SU-DHL-6 (cell line): Measurements from ENCODE around the gene PIH1D1.

Experiments
- CTCF ChIP-seq: fragments of 200-600 bp; sonication (generic); IDR thresholded peaks from one replicate; pipeline ENCODE4 v1.5.1; 2017; ENCODE audit warnings: antibody characterized with exemption, mild to moderate bottlenecking, low read length, moderate library complexity; ENCODE audit not compliant: insufficient read depth, poor library complexity, severe bottlenecking
- EZH2phosphoT487 ChIP-seq: fragments of 200-600 bp; sonication (generic), shearing (Covaris generic); conservative IDR thresholded peaks from 2 replicates; pipeline ENCODE4 v1.6.1; 2018; ENCODE audit warnings: mild to moderate bottlenecking, antibody characterized with exemption, low read length, moderate library complexity, mixed read lengths

DNA sequence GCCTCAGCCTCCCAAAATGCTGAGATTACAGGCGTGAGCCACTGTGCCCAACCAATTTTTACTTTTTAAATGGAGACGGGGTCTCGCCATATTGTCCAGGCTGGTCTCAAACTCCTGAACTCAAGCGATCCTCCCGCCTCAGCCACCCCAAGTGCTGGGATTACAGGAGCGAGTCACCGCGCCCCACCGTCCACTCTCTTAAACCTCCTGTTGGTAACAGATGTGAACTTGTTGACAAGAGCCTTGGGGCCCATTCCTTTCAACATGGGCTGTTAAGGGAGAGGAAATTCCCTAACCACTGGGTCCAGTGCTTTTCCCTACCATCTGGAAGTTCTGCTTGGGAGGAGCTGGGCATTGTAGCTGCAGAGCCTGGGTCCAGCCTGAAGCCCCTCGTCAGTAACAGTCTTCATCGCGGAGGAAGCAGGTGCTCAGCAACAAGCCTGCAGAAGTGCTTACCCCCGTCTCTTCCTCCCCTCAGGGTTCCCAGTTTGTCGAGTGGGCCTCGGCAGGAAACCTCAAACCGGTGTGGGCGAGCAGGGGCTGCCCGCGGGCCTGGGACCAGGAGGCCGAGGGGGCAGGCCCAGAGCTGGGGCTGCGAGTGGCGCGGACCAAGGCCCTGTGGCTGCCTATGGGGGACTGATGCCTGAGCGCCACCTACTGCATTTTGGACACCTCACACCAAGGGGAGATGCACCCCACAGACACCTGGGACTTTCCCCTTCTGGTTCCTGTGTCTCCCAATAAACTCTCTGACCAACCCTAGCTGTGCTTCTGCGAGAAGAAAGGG, 18.4 kb upstream of the PIH1D1 start:
- TF ChIP-seq CTCF (peak; percentile 61), EZH2phosphoT487 (no peak)
